Liver (tissue), 3 donors: ENCODE data around the gene CEP89.
"Not testable (repeated sequence)": the region's sequence is repeated elsewhere in the genome, so short reads cannot be mapped to it uniquely, and the experiment has no call there.

ENCODE experiments used
- ATF3 ChIP-seq: IDR thresholded peaks from 2 replicates; pipeline ENCODE4 v1.6.1; 2016; ENCODE audit warnings: antibody characterized with exemption
- CTCF ChIP-seq: fragments of 150-350 bp; IDR thresholded peaks from 2 replicates; pipeline ENCODE4 v1.5.1; 2017; ENCODE audit warnings: improper control_type of control experiment, low read depth, low read length; ENCODE audit not compliant: missing input control
- EGR1 ChIP-seq, 2 donors: IDR thresholded peaks; 2 replicates each; pipeline ENCODE4 v1.6.1; 2016 to 2018; ENCODE audit warnings: antibody characterized with exemption in 2 of 2, low read depth in 2 of 2
- GABPA ChIP-seq, 2 donors: IDR thresholded peaks in 1 of 2; conservative IDR thresholded peaks in 1 of 2; 2 replicates each; pipeline ENCODE4 v1.6.1; 2016; ENCODE audit warnings: antibody characterized with exemption in 2 of 2, mild to moderate bottlenecking in 1 of 2, moderate library complexity in 1 of 2
- JUND ChIP-seq, 2 donors: IDR thresholded peaks; 2 replicates each; pipeline ENCODE4 v1.6.1; 2016; ENCODE audit warnings: antibody characterized with exemption in 2 of 2
- MAX ChIP-seq: IDR thresholded peaks from 2 replicates; pipeline ENCODE4 v1.6.1; 2016; ENCODE audit warnings: antibody characterized with exemption
- NR2F2 ChIP-seq: IDR thresholded peaks from 2 replicates; pipeline ENCODE4 v1.6.1; 2016; ENCODE audit warnings: antibody characterized with exemption
- RAD21 ChIP-seq, 2 donors: IDR thresholded peaks; 2 replicates each; pipeline ENCODE4 v1.6.1; 2016; ENCODE audit warnings: antibody characterized with exemption in 2 of 2, mild to moderate bottlenecking in 2 of 2
- RXRA ChIP-seq, 2 donors: IDR thresholded peaks; 2 replicates each; pipeline ENCODE4 v1.6.1; 2017 to 2018; ENCODE audit warnings: antibody characterized with exemption in 2 of 2, mild to moderate bottlenecking in 1 of 2
- SP1 ChIP-seq: IDR thresholded peaks from 2 replicates; pipeline ENCODE4 v1.6.1; 2018; ENCODE audit warnings: antibody characterized with exemption, mild to moderate bottlenecking
- TAF1 ChIP-seq: conservative IDR thresholded peaks from 2 replicates; pipeline ENCODE4 v1.6.1; 2016; ENCODE audit warnings: antibody characterized with exemption, mild to moderate bottlenecking
- YY1 ChIP-seq: IDR thresholded peaks from 2 replicates; pipeline ENCODE4 v1.6.1; 2016; ENCODE audit warnings: antibody characterized with exemption, mild to moderate bottlenecking
- TF ChIP-seq, protein P1 (sequence below): IDR thresholded peaks from 2 replicates; pipeline ENCODE4 v1.6.1; 2016; ENCODE audit warnings: antibody characterized with exemption, mild to moderate bottlenecking
- TF ChIP-seq, protein P2 (sequence below): IDR thresholded peaks from 2 replicates; pipeline ENCODE4 v1.6.1; 2016; ENCODE audit warnings: antibody characterized with exemption
- donor health status: healthy.
- donor health status: healthy.

DNA sequence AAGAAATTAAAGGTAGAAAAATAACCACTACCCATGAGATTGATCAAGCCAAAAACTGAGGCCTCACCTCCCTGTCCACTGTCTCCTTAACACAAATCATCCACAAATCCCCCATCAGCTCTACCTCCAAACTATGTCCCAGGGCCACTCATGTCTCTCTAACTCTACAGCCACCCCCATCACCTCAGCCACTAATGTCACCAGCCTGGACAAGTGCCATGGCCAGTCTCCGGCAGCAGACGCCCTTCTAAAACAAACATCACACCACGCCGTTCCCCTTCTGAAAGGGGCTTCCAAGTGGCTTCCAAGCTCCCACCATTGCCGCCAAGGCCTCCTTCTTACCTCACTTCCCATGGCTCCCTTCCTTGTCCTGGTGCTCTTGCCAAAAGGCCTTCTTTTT, 16.5 kb upstream of the CEP89 start:
- TF ChIP-seq CTCF; JUND (IDR thresholded peaks at IDR 0.05); SP1; MAX; YY1; NR2F2; GABPA (IDR thresholded peaks at IDR 0.05 in 1 of 2, conservative IDR thresholded peaks at IDR 0.05 in 1 of 2); ATF3; TAF1; RXRA (IDR thresholded peaks at IDR 0.05); RAD21 (IDR thresholded peaks at IDR 0.05); EGR1 (IDR thresholded peaks at IDR 0.05; ENCODE audit: low read depth in 2 of 2): not testable (repeated sequence)
- TF ChIP-seq, protein P1, sequence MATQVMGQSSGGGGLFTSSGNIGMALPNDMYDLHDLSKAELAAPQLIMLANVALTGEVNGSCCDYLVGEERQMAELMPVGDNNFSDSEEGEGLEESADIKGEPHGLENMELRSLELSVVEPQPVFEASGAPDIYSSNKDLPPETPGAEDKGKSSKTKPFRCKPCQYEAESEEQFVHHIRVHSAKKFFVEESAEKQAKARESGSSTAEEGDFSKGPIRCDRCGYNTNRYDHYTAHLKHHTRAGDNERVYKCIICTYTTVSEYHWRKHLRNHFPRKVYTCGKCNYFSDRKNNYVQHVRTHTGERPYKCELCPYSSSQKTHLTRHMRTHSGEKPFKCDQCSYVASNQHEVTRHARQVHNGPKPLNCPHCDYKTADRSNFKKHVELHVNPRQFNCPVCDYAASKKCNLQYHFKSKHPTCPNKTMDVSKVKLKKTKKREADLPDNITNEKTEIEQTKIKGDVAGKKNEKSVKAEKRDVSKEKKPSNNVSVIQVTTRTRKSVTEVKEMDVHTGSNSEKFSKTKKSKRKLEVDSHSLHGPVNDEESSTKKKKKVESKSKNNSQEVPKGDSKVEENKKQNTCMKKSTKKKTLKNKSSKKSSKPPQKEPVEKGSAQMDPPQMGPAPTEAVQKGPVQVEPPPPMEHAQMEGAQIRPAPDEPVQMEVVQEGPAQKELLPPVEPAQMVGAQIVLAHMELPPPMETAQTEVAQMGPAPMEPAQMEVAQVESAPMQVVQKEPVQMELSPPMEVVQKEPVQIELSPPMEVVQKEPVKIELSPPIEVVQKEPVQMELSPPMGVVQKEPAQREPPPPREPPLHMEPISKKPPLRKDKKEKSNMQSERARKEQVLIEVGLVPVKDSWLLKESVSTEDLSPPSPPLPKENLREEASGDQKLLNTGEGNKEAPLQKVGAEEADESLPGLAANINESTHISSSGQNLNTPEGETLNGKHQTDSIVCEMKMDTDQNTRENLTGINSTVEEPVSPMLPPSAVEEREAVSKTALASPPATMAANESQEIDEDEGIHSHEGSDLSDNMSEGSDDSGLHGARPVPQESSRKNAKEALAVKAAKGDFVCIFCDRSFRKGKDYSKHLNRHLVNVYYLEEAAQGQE = not testable (repeated sequence)
- TF ChIP-seq, protein P2, sequence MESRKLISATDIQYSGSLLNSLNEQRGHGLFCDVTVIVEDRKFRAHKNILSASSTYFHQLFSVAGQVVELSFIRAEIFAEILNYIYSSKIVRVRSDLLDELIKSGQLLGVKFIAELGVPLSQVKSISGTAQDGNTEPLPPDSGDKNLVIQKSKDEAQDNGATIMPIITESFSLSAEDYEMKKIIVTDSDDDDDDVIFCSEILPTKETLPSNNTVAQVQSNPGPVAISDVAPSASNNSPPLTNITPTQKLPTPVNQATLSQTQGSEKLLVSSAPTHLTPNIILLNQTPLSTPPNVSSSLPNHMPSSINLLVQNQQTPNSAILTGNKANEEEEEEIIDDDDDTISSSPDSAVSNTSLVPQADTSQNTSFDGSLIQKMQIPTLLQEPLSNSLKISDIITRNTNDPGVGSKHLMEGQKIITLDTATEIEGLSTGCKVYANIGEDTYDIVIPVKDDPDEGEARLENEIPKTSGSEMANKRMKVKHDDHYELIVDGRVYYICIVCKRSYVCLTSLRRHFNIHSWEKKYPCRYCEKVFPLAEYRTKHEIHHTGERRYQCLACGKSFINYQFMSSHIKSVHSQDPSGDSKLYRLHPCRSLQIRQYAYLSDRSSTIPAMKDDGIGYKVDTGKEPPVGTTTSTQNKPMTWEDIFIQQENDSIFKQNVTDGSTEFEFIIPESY = not testable (repeated sequence)
